ENCODE data around the gene SRCAP. TPM values are rescaled to one million over a fixed set of nuclear protein-coding genes. Genes with fewer than 3 reads are reported as not detected.

Gene SRCAP
- total and polyA plus RNA-seq, 2 donors: 6.1 to 8.8 TPM

DNA sequence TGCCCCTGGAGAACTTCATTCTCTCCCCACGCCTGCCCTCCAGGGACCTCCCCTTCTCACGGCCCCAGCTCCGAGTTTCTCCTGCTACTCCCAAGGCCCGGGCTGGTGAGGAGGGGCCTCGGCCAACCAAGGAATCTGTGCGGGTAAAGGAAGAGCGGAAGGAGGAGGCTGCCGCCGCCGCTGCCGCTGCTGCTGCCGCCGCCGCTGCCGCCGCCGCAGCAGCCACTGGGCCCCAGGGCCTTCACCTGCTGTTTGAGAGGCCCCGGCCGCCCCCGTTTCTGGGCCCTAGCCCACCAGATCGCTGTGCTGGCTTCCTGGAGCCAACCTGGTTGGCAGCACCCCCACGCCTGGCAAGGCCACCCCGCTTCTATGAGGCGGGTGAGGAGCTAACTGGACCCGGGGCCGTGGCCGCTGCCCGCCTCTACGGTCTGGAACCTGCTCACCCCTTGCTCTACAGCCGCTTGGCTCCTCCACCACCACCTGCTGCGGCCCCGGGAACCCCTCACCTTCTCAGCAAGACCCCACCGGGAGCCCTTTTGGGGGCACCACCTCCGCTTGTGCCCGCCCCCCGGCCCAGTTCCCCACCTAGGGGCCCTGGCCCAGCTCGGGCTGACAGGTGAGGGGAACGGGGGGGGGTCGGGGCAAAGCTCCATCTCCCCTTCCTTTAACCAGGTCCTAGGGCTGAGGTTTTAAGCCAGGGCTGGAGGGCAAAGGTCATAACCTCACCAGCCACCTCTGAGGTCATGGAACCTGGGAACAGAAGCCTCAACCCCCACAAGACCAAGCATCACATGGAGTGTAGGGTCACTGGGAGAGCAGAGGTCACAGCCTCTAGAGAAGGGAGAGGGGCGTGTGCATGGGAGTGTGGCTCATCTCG lies 29.7 kb upstream of the SRCAP start:
- Histone ChIP-seq H3K4me1 (ENCODE audit: control insufficient read depth in 2 of 2, insufficient read depth in 2 of 2, low read length in 2 of 2) (no peaks in the 10 kb centered on the region), H3K36me3 (ENCODE audit: control insufficient read depth in 2 of 2, insufficient read depth in 2 of 2, low read length in 1 of 2) (peaks cover 65% of the 10 kb centered on the region in 2 donors), H3K27ac (ENCODE audit: low read depth in 1 of 2, low read length in 1 of 2) (no peak overlapping the region), H3K27me3 (ENCODE audit: control insufficient read depth in 2 of 2, insufficient read depth in 1 of 2, low read length in 1 of 2) (no peaks in the 10 kb centered on the region), H3K4me3 (ENCODE audit: low read length in 2 of 2) (no peak overlapping the region), H3K9me3 (ENCODE audit: control insufficient read depth in 2 of 2, insufficient read depth in 1 of 2, low read length in 1 of 2) (no peaks in the 10 kb centered on the region)
- no peak for DNase-seq (ENCODE audit: low read depth in 6 of 9, low spot score in 9 of 9)
- 97% methylated on average over 41 of the region's 41 CpGs for WGBS

DNA sequence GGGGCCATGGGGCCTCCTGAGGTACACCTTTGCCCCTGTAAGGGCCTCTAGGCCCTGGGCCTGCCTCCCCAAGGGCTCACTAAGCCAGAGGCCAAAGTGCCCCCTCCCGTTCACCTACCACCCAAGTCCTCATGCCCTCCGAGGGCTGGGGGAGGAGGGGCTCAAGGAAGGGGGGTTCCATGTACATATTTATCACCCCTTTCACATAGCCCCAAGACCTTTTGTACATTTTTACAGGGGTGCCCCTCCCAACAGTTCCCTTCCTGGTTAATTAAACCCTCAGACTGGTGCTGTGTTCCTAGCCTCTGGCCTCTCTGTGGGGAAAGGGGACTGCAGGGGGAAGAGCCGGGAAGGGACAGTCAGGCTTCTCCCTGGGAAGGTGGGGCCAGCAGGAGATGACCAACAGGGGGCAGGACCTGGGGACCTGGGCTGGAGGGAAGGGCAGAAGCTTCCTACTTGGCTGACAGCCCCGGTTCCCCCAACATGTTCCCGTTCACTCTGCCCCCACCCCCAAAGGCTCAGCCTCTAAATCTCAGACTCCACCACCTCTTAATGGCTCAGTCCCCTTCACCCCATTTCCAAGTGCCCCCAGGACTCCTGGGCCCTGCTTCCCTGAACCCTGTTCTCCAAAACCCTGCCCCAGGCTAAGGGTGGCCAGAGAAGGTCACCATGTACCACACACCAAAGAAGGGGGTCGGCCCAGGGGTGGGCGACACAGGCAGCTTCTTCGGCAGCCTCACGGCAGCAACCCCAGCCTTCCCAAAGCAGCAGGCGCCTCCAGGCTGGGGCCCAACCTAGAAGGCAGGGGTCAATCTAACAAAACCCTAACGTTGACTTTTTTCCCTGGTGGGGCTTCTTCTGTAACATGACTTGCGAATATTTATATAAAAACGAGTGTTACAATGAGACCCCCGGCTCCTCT lies 28.8 kb upstream of the SRCAP start:
- Histone ChIP-seq H3K27ac (ENCODE audit: low read depth in 1 of 2, low read length in 1 of 2) (no peak overlapping the region), H3K4me1 (ENCODE audit: control insufficient read depth in 2 of 2, insufficient read depth in 2 of 2, low read length in 2 of 2) (no peaks in the 10 kb centered on the region), H3K36me3 (ENCODE audit: control insufficient read depth in 2 of 2, insufficient read depth in 2 of 2, low read length in 1 of 2) (peaks cover 56% of the 10 kb centered on the region in 2 donors), H3K27me3 (ENCODE audit: control insufficient read depth in 2 of 2, insufficient read depth in 1 of 2, low read length in 1 of 2) (no peaks in the 10 kb centered on the region), H3K9me3 (ENCODE audit: control insufficient read depth in 2 of 2, insufficient read depth in 1 of 2, low read length in 1 of 2) (no peaks in the 10 kb centered on the region), H3K4me3 (ENCODE audit: low read length in 2 of 2) (no peak overlapping the region)
- 96% methylated on average over 14 of the region's 14 CpGs for WGBS
- no peak for DNase-seq (ENCODE audit: low read depth in 6 of 9, low spot score in 9 of 9)

DNA sequence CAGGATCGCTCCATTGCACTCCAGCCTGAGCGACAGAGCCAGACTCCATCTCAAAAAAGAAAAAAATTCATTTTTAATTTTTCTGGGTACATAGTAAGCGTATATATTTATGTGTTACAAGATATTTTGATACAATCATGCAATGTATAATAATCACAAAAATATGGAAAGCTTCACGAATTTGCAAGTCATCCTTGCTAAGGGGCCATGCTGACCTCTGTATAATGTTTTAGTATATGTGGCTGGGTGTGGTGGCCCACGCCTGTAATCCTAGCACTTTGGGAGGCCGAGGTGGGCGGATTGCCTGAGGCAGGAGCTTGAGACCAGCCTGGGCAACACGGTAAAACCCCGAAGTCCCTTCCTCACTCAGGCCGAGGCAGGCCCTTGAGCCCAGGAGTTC lies 23.8 kb upstream of the SRCAP start:
- H3K9me3 ChIP-seq (ENCODE audit: control insufficient read depth in 2 of 2, insufficient read depth in 1 of 2, low read length in 1 of 2): no peaks in the 10 kb centered on the region

DNA sequence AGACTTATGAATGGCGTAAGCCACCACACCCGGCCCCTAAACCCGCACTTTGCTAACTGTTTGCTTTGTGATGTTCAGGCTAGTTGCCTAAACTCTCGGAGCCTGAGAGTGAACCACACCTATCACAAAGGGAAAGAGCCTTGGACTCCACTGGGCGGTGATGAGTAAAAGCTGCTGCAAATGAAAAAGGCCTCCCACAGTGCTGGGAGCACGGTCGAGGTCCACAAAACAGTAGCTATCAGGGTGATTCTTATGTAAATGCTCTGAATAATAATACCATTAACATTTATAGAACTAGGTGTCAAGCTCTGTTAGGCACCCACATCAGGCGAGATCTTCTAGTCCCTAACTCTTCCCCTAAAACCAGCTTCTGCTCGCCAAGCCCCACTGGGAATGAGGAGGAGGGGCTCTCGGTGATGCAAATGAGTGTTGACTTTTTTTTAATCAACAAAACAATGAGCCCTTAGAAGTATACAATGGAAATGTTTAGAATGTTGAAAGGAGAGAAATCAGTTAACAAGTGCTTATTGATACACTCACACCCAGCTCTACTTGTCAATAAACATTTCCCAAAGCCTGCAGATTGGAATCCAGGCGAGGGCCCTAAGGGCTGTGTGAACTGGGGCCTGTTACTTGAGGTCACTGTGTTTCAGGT lies 20.9 kb upstream of the SRCAP start:
- H3K4me1 ChIP-seq (ENCODE audit: control insufficient read depth in 2 of 2, insufficient read depth in 2 of 2, low read length in 2 of 2): no peaks in the 10 kb centered on the region
- no peak for DNase-seq (ENCODE audit: low read depth in 6 of 9, low spot score in 9 of 9)
- WGBS: 97% methylated on average over 11 of the region's 11 CpGs
- no peaks in the 10 kb centered on the region for H3K36me3 ChIP-seq (ENCODE audit: control insufficient read depth in 2 of 2, insufficient read depth in 2 of 2, low read length in 1 of 2)
- H3K9me3 ChIP-seq (ENCODE audit: control insufficient read depth in 2 of 2, insufficient read depth in 1 of 2, low read length in 1 of 2): no peaks in the 10 kb centered on the region
- no peak overlapping the region for H3K27ac ChIP-seq (ENCODE audit: low read depth in 1 of 2, low read length in 1 of 2)
- no peak overlapping the region for H3K4me3 ChIP-seq (ENCODE audit: low read length in 2 of 2)
- H3K27me3 ChIP-seq (ENCODE audit: control insufficient read depth in 2 of 2, insufficient read depth in 1 of 2, low read length in 1 of 2): no peaks in the 10 kb centered on the region

More for the DNA sequence above, 23.8 kb upstream of the SRCAP start:
- H3K4me3 ChIP-seq (ENCODE audit: low read length in 2 of 2): no peak overlapping the region
- no peaks in the 10 kb centered on the region for H3K27me3 ChIP-seq (ENCODE audit: control insufficient read depth in 2 of 2, insufficient read depth in 1 of 2, low read length in 1 of 2)
- H3K27ac ChIP-seq (ENCODE audit: low read depth in 1 of 2, low read length in 1 of 2): no peak overlapping the region
- no peak for DNase-seq (ENCODE audit: low read depth in 6 of 9, low spot score in 9 of 9)
- WGBS: 93% methylated on average over 10 of the region's 10 CpGs
- no peaks in the 10 kb centered on the region for H3K4me1 ChIP-seq (ENCODE audit: control insufficient read depth in 2 of 2, insufficient read depth in 2 of 2, low read length in 2 of 2)
- H3K36me3 ChIP-seq (ENCODE audit: control insufficient read depth in 2 of 2, insufficient read depth in 2 of 2, low read length in 1 of 2): peaks cover 7 to 8% of the 10 kb centered on the region in 2 donors

DNA sequence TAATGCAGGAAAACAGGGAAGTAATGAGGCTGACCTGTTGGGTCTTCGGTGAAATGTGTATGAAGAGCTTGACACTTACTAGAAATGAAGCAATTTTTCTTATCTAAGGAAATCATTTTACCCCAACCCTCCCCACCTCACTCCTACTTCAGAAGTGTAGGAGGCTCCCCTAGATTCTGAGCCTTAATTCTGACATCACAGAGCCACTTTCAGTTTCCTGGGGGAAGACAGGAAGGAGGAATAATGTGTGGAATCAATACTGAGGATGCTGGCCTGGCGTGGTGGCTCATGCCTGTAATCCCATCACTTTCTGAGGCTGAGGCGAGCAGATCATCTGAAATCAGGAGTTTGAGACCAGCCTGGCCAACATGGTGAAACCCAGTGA lies 20.4 kb upstream of the SRCAP start:
- DNase-seq (ENCODE audit: low read depth in 6 of 9, low spot score in 9 of 9): no peak
- Histone ChIP-seq H3K4me3 (ENCODE audit: low read length in 2 of 2) (no peak overlapping the region), H3K27ac (ENCODE audit: low read depth in 1 of 2, low read length in 1 of 2) (no peak overlapping the region), H3K9me3 (ENCODE audit: control insufficient read depth in 2 of 2, insufficient read depth in 1 of 2, low read length in 1 of 2) (no peaks in the 10 kb centered on the region), H3K4me1 (ENCODE audit: control insufficient read depth in 2 of 2, insufficient read depth in 2 of 2, low read length in 2 of 2) (no peaks in the 10 kb centered on the region), H3K36me3 (ENCODE audit: control insufficient read depth in 2 of 2, insufficient read depth in 2 of 2, low read length in 1 of 2) (no peaks in the 10 kb centered on the region), H3K27me3 (ENCODE audit: control insufficient read depth in 2 of 2, insufficient read depth in 1 of 2, low read length in 1 of 2) (no peaks in the 10 kb centered on the region)
- 89% methylated on average over 3 of the region's 3 CpGs for WGBS

DNA sequence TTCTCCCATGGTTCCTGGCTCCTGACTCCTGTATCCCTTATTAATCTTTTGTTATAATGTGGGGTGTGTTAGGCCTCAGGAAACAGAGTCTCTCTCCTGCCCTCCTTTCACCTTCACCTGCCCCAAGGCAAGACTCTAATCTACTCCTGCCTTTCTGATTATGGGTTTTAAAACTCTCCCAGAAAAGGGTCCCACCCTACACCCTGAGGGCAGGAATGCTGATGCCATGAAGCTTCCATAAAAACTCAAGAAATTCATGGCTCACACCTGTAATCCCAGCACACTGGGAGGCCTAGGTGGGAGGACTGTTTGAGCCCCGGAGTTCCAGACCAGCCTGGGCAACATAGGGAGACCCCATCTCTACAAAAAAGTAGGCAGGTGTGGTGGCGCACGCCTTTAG lies 18.6 kb upstream of the SRCAP start:
- H3K27me3 ChIP-seq (ENCODE audit: control insufficient read depth in 2 of 2, insufficient read depth in 1 of 2, low read length in 1 of 2): no peaks in the 10 kb centered on the region
- no peak for DNase-seq (ENCODE audit: low read depth in 6 of 9, low spot score in 9 of 9)
- H3K4me3 ChIP-seq (ENCODE audit: low read length in 2 of 2): no peak overlapping the region
- 98% methylated on average over 3 of the region's 3 CpGs for WGBS
- H3K9me3 ChIP-seq (ENCODE audit: control insufficient read depth in 2 of 2, insufficient read depth in 1 of 2, low read length in 1 of 2): no peaks in the 10 kb centered on the region
- H3K27ac ChIP-seq (ENCODE audit: low read depth in 1 of 2, low read length in 1 of 2): no peak overlapping the region
- H3K4me1 ChIP-seq (ENCODE audit: control insufficient read depth in 2 of 2, insufficient read depth in 2 of 2, low read length in 2 of 2): no peaks in the 10 kb centered on the region
- no peaks in the 10 kb centered on the region for H3K36me3 ChIP-seq (ENCODE audit: control insufficient read depth in 2 of 2, insufficient read depth in 2 of 2, low read length in 1 of 2)

DNA sequence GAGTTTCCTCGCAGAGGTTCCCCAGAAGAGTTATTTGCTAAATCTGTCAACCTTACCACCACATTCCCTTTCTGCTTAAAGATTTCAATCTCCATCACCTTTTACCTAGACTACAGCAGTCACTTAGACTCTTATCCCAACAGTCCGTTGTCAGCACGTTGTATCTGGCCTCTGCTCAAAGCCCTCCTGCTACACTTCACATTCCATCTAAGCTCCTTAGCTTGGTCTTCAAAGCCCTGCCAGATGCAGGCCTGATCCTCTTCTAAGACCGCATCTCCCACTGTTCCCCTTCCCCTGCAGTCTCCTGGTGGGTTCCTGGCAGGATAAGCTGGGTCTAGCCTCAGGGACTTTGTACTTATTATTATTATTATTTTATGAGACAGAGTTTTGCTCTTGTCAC lies 10.3 kb upstream of the SRCAP start:
- no peaks in the 10 kb centered on the region for H3K36me3 ChIP-seq (ENCODE audit: control insufficient read depth in 2 of 2, insufficient read depth in 2 of 2, low read length in 1 of 2)
- no peaks in the 10 kb centered on the region for H3K27me3 ChIP-seq (ENCODE audit: control insufficient read depth in 2 of 2, insufficient read depth in 1 of 2, low read length in 1 of 2)

DNA sequence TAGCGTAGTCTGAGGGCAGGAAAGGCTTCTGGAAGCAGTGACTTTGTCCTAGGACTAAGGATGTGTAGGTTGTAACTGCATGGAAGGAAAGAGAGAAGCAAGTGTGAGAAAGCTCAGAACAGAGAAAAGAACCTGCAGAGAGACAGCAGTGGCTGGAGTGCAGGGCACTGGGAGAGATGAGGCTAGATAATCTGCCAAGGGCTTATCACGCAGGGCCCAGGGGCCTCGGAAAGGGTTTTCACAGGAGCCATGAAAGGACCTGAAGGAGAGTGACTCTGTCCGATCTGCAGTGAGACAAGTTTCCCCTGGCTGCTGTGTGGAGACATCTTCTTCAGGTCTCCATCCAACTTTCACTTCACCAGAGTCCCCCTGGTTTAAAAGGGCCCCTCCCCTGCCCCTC lies 7.1 kb upstream of the SRCAP start:
- no peak overlapping the region for H3K27ac ChIP-seq (ENCODE audit: low read depth in 1 of 2, low read length in 1 of 2)
- peaks cover 0 to 4% of the 10 kb centered on the region in 2 donors for H3K4me1 ChIP-seq (ENCODE audit: control insufficient read depth in 2 of 2, insufficient read depth in 2 of 2, low read length in 2 of 2)
- H3K36me3 ChIP-seq (ENCODE audit: control insufficient read depth in 2 of 2, insufficient read depth in 2 of 2, low read length in 1 of 2): no peaks in the 10 kb centered on the region
- H3K27me3 ChIP-seq (ENCODE audit: control insufficient read depth in 2 of 2, insufficient read depth in 1 of 2, low read length in 1 of 2): no peaks in the 10 kb centered on the region
- 92% methylated on average over 4 of the region's 4 CpGs for WGBS
- no peak for DNase-seq (ENCODE audit: low read depth in 6 of 9, low spot score in 9 of 9)
- no peak overlapping the region for H3K4me3 ChIP-seq (ENCODE audit: low read length in 2 of 2)
- no peaks in the 10 kb centered on the region for H3K9me3 ChIP-seq (ENCODE audit: control insufficient read depth in 2 of 2, insufficient read depth in 1 of 2, low read length in 1 of 2)

More for the DNA sequence above, 10.3 kb upstream of the SRCAP start:
- Histone ChIP-seq H3K9me3 (ENCODE audit: control insufficient read depth in 2 of 2, insufficient read depth in 1 of 2, low read length in 1 of 2) (no peaks in the 10 kb centered on the region), H3K27ac (ENCODE audit: low read depth in 1 of 2, low read length in 1 of 2) (no peak overlapping the region), H3K4me1 (ENCODE audit: control insufficient read depth in 2 of 2, insufficient read depth in 2 of 2, low read length in 2 of 2) (peaks cover 0 to 2% of the 10 kb centered on the region in 2 donors), H3K4me3 (ENCODE audit: low read length in 2 of 2) (no peak overlapping the region)
- no peak for DNase-seq (ENCODE audit: low read depth in 6 of 9, low spot score in 9 of 9)
- WGBS: 93% methylated on average over 4 of the region's 4 CpGs
